ENCODE results near the gene PITX2. TPM values are rescaled to one million over a fixed set of nuclear protein-coding genes. Genes with fewer than 3 reads are reported as not detected.

Gene PITX2
- total RNA-seq, 1 experiment from 2014 or later: 0.90 TPM

GRCh38 chr4:110605077-110605476 is 17.8 kb downstream of the PITX2 start:
- Histone ChIP-seq H3K4me3 (ENCODE audit: low read depth, low read length, poor library complexity, severe bottlenecking) (no peak overlapping the region), H3K9me3 (ENCODE audit: low read depth, low read length, poor library complexity, severe bottlenecking) (no peaks in the 10 kb centered on the region), H3K27me3 (replicated peaks; ENCODE audit: insufficient read depth, low read depth, low read length, poor library complexity) (no peaks in the 10 kb centered on the region), H3K36me3 (ENCODE audit: insufficient read depth, low read length, poor library complexity, severe bottlenecking) (no peaks in the 10 kb centered on the region), H3K4me1 (ENCODE audit: insufficient read depth, low read length, poor library complexity, severe bottlenecking) (no peaks in the 10 kb centered on the region), H3K27ac (ENCODE audit: low read depth, low read length, poor library complexity, severe bottlenecking) (no peak overlapping the region)
- TF ChIP-seq EZH2 (IDR thresholded peaks at IDR 0.05; ENCODE audit: borderline replicate concordance, low read depth, low read length, poor library complexity, severe bottlenecking): no peak
- TF ChIP-seq CTCF (conservative IDR thresholded peaks at IDR 0.05; ENCODE audit: low read depth, low read length): no peak
- intact Hi-C loops (cut with micrococcal nuclease; ENCODE audit: unreplicated experiment): no loop called here
- ChIA-PET POLR2A (ENCODE audit: low non-redundant PET) (no interaction called here), CTCF (no interaction called here)
- BruUV-seq (replicated peaks): no TSS peak
- DNase-seq (ENCODE audit: low spot score): no peak

- ChIA-PET CTCF (no interaction called here), POLR2A (ENCODE audit: low non-redundant PET) (no interaction called here)
- Histone ChIP-seq H3K4me3 (ENCODE audit: low read depth, low read length, poor library complexity, severe bottlenecking) (no peak overlapping the region), H3K4me1 (ENCODE audit: insufficient read depth, low read length, poor library complexity, severe bottlenecking) (no peaks in the 10 kb centered on the region), H3K27me3 (replicated peaks; ENCODE audit: insufficient read depth, low read depth, low read length, poor library complexity) (no peaks in the 10 kb centered on the region), H3K9me3 (ENCODE audit: low read depth, low read length, poor library complexity, severe bottlenecking) (peaks cover 3% of the 10 kb centered on the region), H3K36me3 (ENCODE audit: insufficient read depth, low read length, poor library complexity, severe bottlenecking) (no peaks in the 10 kb centered on the region), H3K27ac (ENCODE audit: low read depth, low read length, poor library complexity, severe bottlenecking) (no peak overlapping the region)
- intact Hi-C loops (cut with micrococcal nuclease; ENCODE audit: unreplicated experiment): no loop called here
- no peak for DNase-seq (ENCODE audit: low spot score)
- TF ChIP-seq CTCF (conservative IDR thresholded peaks at IDR 0.05; ENCODE audit: low read depth, low read length) (no peak), EZH2 (IDR thresholded peaks at IDR 0.05; ENCODE audit: borderline replicate concordance, low read depth, low read length, poor library complexity, severe bottlenecking) (no peak)
- BruUV-seq (replicated peaks): no TSS peak
These were observed 20.8 kb downstream of the PITX2 start for GRCh38 chr4:110602061-110602460.

GRCh38 chr4:110597582-110597981 is 25.3 kb downstream of the PITX2 start:
- Histone ChIP-seq H3K27me3 (replicated peaks; ENCODE audit: insufficient read depth, low read depth, low read length, poor library complexity) (no peaks in the 10 kb centered on the region), H3K4me1 (ENCODE audit: insufficient read depth, low read length, poor library complexity, severe bottlenecking) (no peaks in the 10 kb centered on the region), H3K4me3 (ENCODE audit: low read depth, low read length, poor library complexity, severe bottlenecking) (no peak overlapping the region), H3K9me3 (ENCODE audit: low read depth, low read length, poor library complexity, severe bottlenecking) (peaks cover 3% of the 10 kb centered on the region), H3K36me3 (ENCODE audit: insufficient read depth, low read length, poor library complexity, severe bottlenecking) (no peaks in the 10 kb centered on the region), H3K27ac (ENCODE audit: low read depth, low read length, poor library complexity, severe bottlenecking) (no peak overlapping the region)
- CTCF ChIA-PET: no interaction called here
- POLR2A ChIA-PET (ENCODE audit: low non-redundant PET): interaction anchor here (0.5 kb wide), 1 partner anchor 487 kb away, joined by 3 read pairs; no protein-coding TSS in a partner anchor
- DNase-seq (ENCODE audit: low spot score): no peak
- intact Hi-C loops (cut with micrococcal nuclease; ENCODE audit: unreplicated experiment): no loop called here
- no TSS peak for BruUV-seq (replicated peaks)
- no peak for TF ChIP-seq CTCF (conservative IDR thresholded peaks at IDR 0.05; ENCODE audit: low read depth, low read length)
- no peak for TF ChIP-seq EZH2 (IDR thresholded peaks at IDR 0.05; ENCODE audit: borderline replicate concordance, low read depth, low read length, poor library complexity, severe bottlenecking)

Measured in A673 (cell line).